ENCODE measurements around the gene SLC43A1. TPM values are rescaled to one million over a fixed set of nuclear protein-coding genes. Genes with fewer than 3 reads are reported as not detected.

SLC43A1 gene
- total RNA-seq = 13.2 TPM
- long read RNA-seq, transcript SLC43A1-201 (15 exons, 2,598 nt) = major isoform, 17 of 37 reads
- long read RNA-seq, partial matches to known transcripts = 11 of 37 reads
- long read RNA-seq, other reads (novel, unspliced or antisense) = 7 of 37 reads

DNA sequence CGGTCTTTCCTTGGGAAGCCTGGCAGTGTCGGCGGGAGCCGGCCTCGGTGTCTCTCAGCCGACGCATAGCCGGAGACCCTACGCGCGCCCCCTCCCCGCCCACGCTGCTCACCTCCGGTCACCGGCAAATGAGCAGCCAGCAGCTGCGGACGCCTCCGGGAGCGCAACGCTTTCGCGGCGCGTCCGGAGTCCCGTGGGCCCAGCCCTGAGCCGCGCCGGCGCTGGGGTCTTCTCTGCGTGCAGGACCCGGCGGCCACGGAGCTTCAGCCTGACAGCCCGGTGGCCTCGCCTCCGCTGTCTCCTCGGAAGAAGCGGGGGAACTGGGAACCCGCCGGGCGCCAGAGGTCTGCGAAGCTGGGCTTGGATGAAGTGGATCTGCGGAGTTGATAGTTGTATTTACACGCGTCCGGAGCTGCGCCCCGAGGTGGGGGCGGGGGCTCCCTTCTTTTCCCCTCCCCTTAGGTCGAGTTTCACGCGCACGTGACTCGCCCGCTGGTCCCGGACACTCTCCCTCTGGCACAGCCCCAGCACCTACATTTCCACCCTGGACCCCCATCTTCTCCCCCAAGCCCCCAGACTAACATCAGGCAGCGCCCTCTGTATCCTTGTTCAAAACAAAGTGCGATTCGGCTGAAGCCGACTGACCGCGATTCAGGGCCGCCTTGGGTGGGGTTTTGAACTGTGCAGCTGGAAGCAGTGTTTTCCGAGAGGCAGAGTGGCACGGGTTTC lies at the start of gene SLC43A1:
Gene SLC43A1, minus strand, starts transcription at position 371 of the 729 bp plus-strand sequence. CDS start 1,591 bp downstream, outside the sequence.
- Histone ChIP-seq H3K4me1 (peaks cover 17% of the 10 kb centered on the region), H3K9me3 (no peaks in the 10 kb centered on the region), H3K27me3 (ENCODE audit: low read depth) (no peaks in the 10 kb centered on the region), H3K36me3 (no peaks in the 10 kb centered on the region), H3K27ac (peak within 1 kb of the TSS; percentile 68), H3K4me3 (peak within 1 kb of the TSS; percentile 97)
- intact Hi-C loops (cut with DNase I) = no loop called here
- peak; percentile 68 for DNase-seq
- ATAC-seq = peak; percentile 67 to 79
- TF ChIP-seq, protein P1, sequence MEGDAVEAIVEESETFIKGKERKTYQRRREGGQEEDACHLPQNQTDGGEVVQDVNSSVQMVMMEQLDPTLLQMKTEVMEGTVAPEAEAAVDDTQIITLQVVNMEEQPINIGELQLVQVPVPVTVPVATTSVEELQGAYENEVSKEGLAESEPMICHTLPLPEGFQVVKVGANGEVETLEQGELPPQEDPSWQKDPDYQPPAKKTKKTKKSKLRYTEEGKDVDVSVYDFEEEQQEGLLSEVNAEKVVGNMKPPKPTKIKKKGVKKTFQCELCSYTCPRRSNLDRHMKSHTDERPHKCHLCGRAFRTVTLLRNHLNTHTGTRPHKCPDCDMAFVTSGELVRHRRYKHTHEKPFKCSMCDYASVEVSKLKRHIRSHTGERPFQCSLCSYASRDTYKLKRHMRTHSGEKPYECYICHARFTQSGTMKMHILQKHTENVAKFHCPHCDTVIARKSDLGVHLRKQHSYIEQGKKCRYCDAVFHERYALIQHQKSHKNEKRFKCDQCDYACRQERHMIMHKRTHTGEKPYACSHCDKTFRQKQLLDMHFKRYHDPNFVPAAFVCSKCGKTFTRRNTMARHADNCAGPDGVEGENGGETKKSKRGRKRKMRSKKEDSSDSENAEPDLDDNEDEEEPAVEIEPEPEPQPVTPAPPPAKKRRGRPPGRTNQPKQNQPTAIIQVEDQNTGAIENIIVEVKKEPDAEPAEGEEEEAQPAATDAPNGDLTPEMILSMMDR (IDR thresholded peaks at IDR 0.05) = no peak

DNA sequence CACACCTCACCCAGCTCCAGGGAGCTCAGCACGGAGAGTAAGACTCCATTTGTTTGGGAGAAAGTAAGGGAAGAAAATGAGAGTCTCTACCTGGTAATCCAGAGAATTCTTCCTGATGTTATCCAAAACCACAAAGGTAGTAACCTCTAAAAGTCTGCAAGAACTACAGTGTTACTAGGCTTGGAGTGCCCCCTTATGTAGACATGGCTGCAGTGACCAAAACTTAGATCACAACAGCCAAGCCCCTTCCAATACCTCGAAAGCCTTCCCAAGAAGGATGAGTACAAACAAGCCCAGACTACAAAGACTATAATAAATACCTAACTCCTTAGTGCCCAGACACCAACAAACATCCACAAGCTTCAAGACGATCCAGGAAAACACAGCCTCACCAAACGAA lies 47.1 kb upstream of the SLC43A1 start:
- Histone ChIP-seq H3K36me3 (peaks cover 28% of the 10 kb centered on the region), H3K27me3 (ENCODE audit: low read depth) (no peaks in the 10 kb centered on the region), H3K4me1 (peaks cover 28% of the 10 kb centered on the region), H3K9me3 (no peaks in the 10 kb centered on the region), H3K4me3 (no peak overlapping the region), H3K27ac (no peak overlapping the region)
- intact Hi-C loops (cut with DNase I) = no loop called here
- DNase-seq = no peak
- ATAC-seq = no peak
- TF ChIP-seq, protein P1 (IDR thresholded peaks at IDR 0.05) = no peak

DNA sequence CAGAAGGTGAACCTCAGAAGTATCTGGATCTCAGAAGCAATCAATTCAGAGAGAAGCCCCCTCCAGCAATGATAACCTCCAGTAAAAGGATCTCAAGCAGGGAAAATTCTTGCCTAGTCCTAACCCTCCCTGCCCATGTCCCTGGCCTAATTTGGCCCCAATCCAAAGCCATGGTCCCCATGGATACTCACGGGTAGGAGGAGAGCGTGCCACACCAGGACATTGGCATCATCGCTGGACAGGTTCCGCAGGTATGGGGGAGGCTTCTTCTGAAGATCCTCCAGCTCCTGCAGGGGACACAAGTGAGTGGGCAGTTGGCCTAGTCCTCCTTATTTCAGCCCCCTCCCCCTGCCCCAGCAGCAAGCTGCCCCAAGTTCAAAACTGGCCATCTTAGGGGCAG lies 44.6 kb upstream of the SLC43A1 start:
- Histone ChIP-seq H3K36me3 (peaks cover 52% of the 10 kb centered on the region), H3K4me3 (no peak overlapping the region), H3K9me3 (no peaks in the 10 kb centered on the region), H3K27me3 (ENCODE audit: low read depth) (no peaks in the 10 kb centered on the region), H3K27ac (no peak overlapping the region), H3K4me1 (peaks cover 13% of the 10 kb centered on the region)
- intact Hi-C loops (cut with DNase I) = no loop called here
- ATAC-seq = no peak
- TF ChIP-seq, protein P1 (IDR thresholded peaks at IDR 0.05) = no peak
- no peak for DNase-seq

DNA sequence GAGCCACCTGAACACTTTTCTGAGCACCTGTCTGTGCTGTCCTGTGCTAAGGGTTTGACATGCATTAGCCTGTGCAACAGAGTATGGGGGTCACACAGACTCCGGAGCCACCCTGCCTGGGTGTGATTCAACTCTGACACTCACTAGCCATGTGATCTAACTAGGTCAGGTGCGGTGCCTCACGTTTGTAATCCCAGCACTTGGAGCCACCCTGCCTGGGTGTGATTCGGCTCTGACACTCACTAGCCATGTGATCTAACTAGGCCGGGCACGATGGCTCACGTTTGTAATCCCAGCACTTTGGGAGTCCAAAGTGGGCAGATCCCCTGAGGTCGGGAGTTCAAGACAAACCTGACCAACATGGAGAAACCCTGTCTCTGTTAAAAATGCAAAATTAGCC lies 40.5 kb upstream of the SLC43A1 start:
- peak in 1 of 2 donors; percentile 17 for ATAC-seq
- TF ChIP-seq, protein P1 (IDR thresholded peaks at IDR 0.05) = no peak

DNA sequence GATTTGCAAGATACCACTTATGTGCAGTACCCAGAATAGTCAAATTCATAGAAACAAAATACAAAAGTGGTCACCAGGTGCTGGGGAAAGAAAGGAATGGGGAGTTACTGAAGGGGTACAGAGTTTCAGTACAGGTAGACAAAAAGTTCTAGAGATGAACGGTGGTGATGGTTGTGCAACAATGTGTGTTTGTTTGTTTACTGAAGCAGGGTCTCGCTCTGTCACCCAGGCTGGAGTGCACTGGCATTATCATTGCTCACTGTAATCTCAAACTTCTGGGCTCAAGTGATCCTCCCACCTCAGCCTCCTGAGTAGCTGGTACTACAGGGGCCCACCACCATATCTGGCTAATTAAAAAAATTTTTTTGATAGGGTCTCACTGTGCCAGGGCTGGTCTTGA lies 39.9 kb upstream of the SLC43A1 start:
- DNase-seq (no peak), ATAC-seq (no peak)
- Histone ChIP-seq H3K4me1 (no peaks in the 10 kb centered on the region), H3K9me3 (no peaks in the 10 kb centered on the region), H3K36me3 (peaks cover 100% of the 10 kb centered on the region), H3K27me3 (ENCODE audit: low read depth) (no peaks in the 10 kb centered on the region), H3K27ac (no peak overlapping the region), H3K4me3 (no peak overlapping the region)
- intact Hi-C loops (cut with DNase I) = no loop called here
- TF ChIP-seq, protein P1 (IDR thresholded peaks at IDR 0.05) = no peak

More for the DNA sequence above, 40.5 kb upstream of the SLC43A1 start:
- intact Hi-C loops (cut with DNase I) = no loop called here
- H3K4me1 ChIP-seq = no peaks in the 10 kb centered on the region
- no peaks in the 10 kb centered on the region for H3K27me3 ChIP-seq (ENCODE audit: low read depth)
- no peak for DNase-seq
- peaks cover 93% of the 10 kb centered on the region for H3K36me3 ChIP-seq
- H3K27ac ChIP-seq = no peak overlapping the region
- H3K9me3 ChIP-seq = no peaks in the 10 kb centered on the region
- no peak overlapping the region for H3K4me3 ChIP-seq
